ENCODE measurements around the gene STK39.

- TF ChIP-seq CTCF (IDR thresholded peaks at IDR 0.05): no peak
- no peak for TF ChIP-seq POLR2AphosphoS5 (IDR thresholded peaks at IDR 0.05)
Observed at GRCh38 chr2:168231609-168232241, 15.7 kb downstream of the STK39 start.
